CD14-positive monocyte (primary cell): ENCODE data around the gene FBXL13. TPM values are rescaled to one million over a fixed set of nuclear protein-coding genes. Genes with fewer than 3 reads are reported as not detected.

Source experiments
- DNase-seq, 3 donors: peaks; one replicate each; pipeline ENCODE4 v3.0.0-alpha.2; 2011 to 2022
- H2AFZ ChIP-seq: 2 replicates; pipeline ENCODE4 v1.6.0; 2012; ENCODE audit warnings: mild to moderate bottlenecking, low read depth, low read length, inconsistent platforms; ENCODE audit not compliant: insufficient read depth, poor library complexity, severe bottlenecking
- H3K27ac ChIP-seq, 2 donors: 1 replicate in 1 of 2; 2 replicates in 1 of 2; pipeline ENCODE4 v1.5.1; 2012 to 2013; ENCODE audit warnings: low read length in 2 of 2, control low read depth in 1 of 2, inconsistent platforms in 1 of 2, low read depth in 1 of 2, mild to moderate bottlenecking in 1 of 2
- H3K27me3 ChIP-seq, 2 donors: one replicate each; pipeline versions ENCODE4 v1.6.0 to v1.6.1; 2011 to 2013; ENCODE audit warnings: low read length in 2 of 2; ENCODE audit not compliant: control insufficient read depth in 2 of 2, insufficient read depth in 2 of 2
- H3K36me3 ChIP-seq, 2 donors: replicated peaks in 1 of 2; 1 replicate in 1 of 2; 2 replicates in 1 of 2; pipeline versions ENCODE4 v1.5.1 to v1.6.1; 2012 to 2013; ENCODE audit warnings: low read length in 2 of 2, control low read depth in 1 of 2, inconsistent platforms in 1 of 2, mild to moderate bottlenecking in 1 of 2; ENCODE audit not compliant: insufficient read depth in 2 of 2, control insufficient read depth in 1 of 2
- H3K4me1 ChIP-seq, 2 donors: 1 replicate in 1 of 2; 2 replicates in 1 of 2; pipeline versions ENCODE4 v1.5.1 to v1.6.1; 2012 to 2013; ENCODE audit warnings: low read length in 2 of 2, control low read depth in 1 of 2, inconsistent platforms in 1 of 2, mild to moderate bottlenecking in 1 of 2, moderate library complexity in 1 of 2; ENCODE audit not compliant: insufficient read depth in 2 of 2, control insufficient read depth in 1 of 2
- H3K4me2 ChIP-seq: replicated peaks from 2 replicates; pipeline ENCODE3; 2012; ENCODE audit warnings: low read length, moderate library complexity, mild to moderate bottlenecking; ENCODE audit not compliant: poor library complexity, severe bottlenecking; ENCODE audit errors: extremely low read depth
- H3K4me3 ChIP-seq, 3 experiments: fragments of 200-600 bp in 1 of 3; sonication (generic) in 1 of 3; replicated peaks in 1 of 3; 1 replicate in 2 of 3; 2 replicates in 1 of 3; pipeline ENCODE4 v1.5.1; 2011 to 2013; ENCODE audit warnings: low read length in 3 of 3, mild to moderate bottlenecking in 3 of 3, control low read depth in 2 of 3, low read depth in 2 of 3, inconsistent platforms in 1 of 3, moderate library complexity in 1 of 3
- H3K79me2 ChIP-seq: 2 replicates; pipeline ENCODE4 v1.6.0; 2012; ENCODE audit warnings: mild to moderate bottlenecking, control low read depth, inconsistent platforms, low read length, moderate library complexity; ENCODE audit not compliant: insufficient read depth
- H3K9ac ChIP-seq: 2 replicates; pipeline ENCODE4 v1.6.0; 2017; ENCODE audit warnings: low read length, mild to moderate bottlenecking; ENCODE audit not compliant: insufficient read depth, poor library complexity, severe bottlenecking
- H3K9me3 ChIP-seq, 2 donors: replicated peaks in 1 of 2; 1 replicate in 1 of 2; 2 replicates in 1 of 2; pipeline versions ENCODE4 v1.5.1 to v1.6.1; 2012 to 2013; ENCODE audit warnings: low read length in 2 of 2, control low read depth in 1 of 2; ENCODE audit not compliant: control insufficient read depth in 1 of 2, insufficient read depth in 1 of 2
- H4K20me1 ChIP-seq: 2 replicates; pipeline ENCODE4 v1.6.0; 2012; ENCODE audit warnings: mild to moderate bottlenecking, low read length, control low read depth, moderate library complexity; ENCODE audit not compliant: insufficient read depth
- H3K27ac Mint-ChIP-seq, 7 donors: one replicate each; pipeline ENCODE4 v1.8.0; 2020; ENCODE audit warnings: mild to moderate bottlenecking in 7 of 7, mixed read lengths in 7 of 7, moderate library complexity in 6 of 7, inconsistent platforms in 2 of 7
- H3K27me3 Mint-ChIP-seq, 3 donors: one replicate each; pipeline ENCODE4 v1.8.0; 2021 to 2022; ENCODE audit warnings: low read depth in 3 of 3, mild to moderate bottlenecking in 3 of 3, mixed read lengths in 3 of 3, moderate library complexity in 3 of 3, inconsistent platforms in 1 of 3
- H3K36me3 Mint-ChIP-seq, 2 donors: one replicate each; pipeline ENCODE4 v1.8.0; 2020; ENCODE audit warnings: mixed read lengths in 2 of 2, inconsistent platforms in 1 of 2, mild to moderate bottlenecking in 1 of 2
- H3K4me1 Mint-ChIP-seq: one replicate; pipeline ENCODE4 v1.8.0; 2020; ENCODE audit warnings: mild to moderate bottlenecking, mixed read lengths
- H3K4me3 Mint-ChIP-seq, 2 donors: one replicate each; pipeline ENCODE4 v1.8.0; 2020; ENCODE audit warnings: mild to moderate bottlenecking in 2 of 2, mixed read lengths in 2 of 2, moderate library complexity in 1 of 2
- H3K9me3 Mint-ChIP-seq, 7 donors: one replicate each; pipeline ENCODE4 v1.8.0; 2020 to 2022; ENCODE audit warnings: mixed read lengths in 7 of 7, mild to moderate bottlenecking in 6 of 7, moderate library complexity in 6 of 7, inconsistent platforms in 2 of 7
- WGBS: methylation state at CpG from one replicate; pipeline ENCODE4 v1.1.5; 2013; ENCODE audit warnings: missing lambda C conversion rate; ENCODE audit not compliant: insufficient coverage; 5-methylcytosine and 5-hydroxymethylcytosine counted together
- intact Hi-C, 2 donors: fragments of 100-400 bp; cut with micrococcal nuclease; formaldehyde crosslinking; loops; one replicate each; pipeline versions ENCODE4 v1.15.0 to v1.15.1; 2023
- polyA plus RNA-seq, 3 donors: library from polyadenylated mRNA; depleted of rRNA in 1 of 3; unstranded in 2 of 3; stranded (reverse) in 1 of 3; fragments of 300-500 nt in 2 of 3; fragments of >200 nt in 1 of 3; fragmentation: Illumina TruSeq in 2 of 3; gene quantifications; 1 replicate in 2 of 3; 2 replicates in 1 of 3; pipeline ENCODE4 v1.2.3, GENCODE V29; 2012 to 2021
- TF ChIP-seq, protein P1 (sequence below): fragments of 200-600 bp; IDR thresholded peaks from one replicate; pipeline ENCODE4 v1.8.0; 2022; ENCODE audit warnings: antibody characterized with exemption, mild to moderate bottlenecking

The FBXL13 gene
- polyA plus RNA-seq, 3 donors: 0.05 TPM; not detected in 2

DNA sequence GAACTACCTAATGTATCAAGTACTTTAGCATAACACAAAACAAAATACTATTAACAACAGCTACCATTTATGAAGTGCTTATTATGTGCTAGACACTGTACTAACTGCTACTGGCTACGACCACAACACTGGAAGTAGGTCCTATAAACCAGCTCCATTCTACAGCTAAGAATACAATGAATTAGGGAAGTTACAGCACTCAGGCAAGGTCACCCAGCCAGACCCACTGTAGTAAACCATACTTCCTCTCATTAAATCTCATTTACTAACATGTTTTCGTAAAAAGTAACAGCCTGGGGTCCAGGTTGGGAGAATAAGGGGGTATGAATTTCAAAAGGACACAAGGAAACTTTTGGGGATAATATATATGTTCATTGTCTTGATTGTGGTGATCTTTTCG, 48.9 kb upstream of the FBXL13 start:
- intact Hi-C loops: no loop called here
- Mint-ChIP-seq H3K27ac (no peak overlapping the region), H3K27me3 (no peaks in the 10 kb centered on the region), H3K4me1 (peaks cover 2% of the 10 kb centered on the region), H3K9me3 (no peaks in the 10 kb centered on the region), H3K4me3 (no peak overlapping the region), H3K36me3 (peaks cover 46 to 55% of the 10 kb centered on the region in 2 donors)
- Histone ChIP-seq H4K20me1 (no peaks in the 10 kb centered on the region), H3K4me1 (peaks cover 0 to 3% of the 10 kb centered on the region in 2 donors), H3K9me3 (no peaks in the 10 kb centered on the region), H2AFZ (no peak overlapping the region), H3K36me3 (peaks cover 34 to 58% of the 10 kb centered on the region in 2 donors), H3K27me3 (no peaks in the 10 kb centered on the region), H3K4me2 (no peak overlapping the region), H3K9ac (no peak overlapping the region), H3K27ac (peak overlapping the region in 1 of 2 donors; percentile 16), H3K79me2 (no peaks in the 10 kb centered on the region), H3K4me3 (no peak overlapping the region)
- WGBS: 40% methylated on average over 1 of the region's 3 CpGs
- TF ChIP-seq, protein P1, sequence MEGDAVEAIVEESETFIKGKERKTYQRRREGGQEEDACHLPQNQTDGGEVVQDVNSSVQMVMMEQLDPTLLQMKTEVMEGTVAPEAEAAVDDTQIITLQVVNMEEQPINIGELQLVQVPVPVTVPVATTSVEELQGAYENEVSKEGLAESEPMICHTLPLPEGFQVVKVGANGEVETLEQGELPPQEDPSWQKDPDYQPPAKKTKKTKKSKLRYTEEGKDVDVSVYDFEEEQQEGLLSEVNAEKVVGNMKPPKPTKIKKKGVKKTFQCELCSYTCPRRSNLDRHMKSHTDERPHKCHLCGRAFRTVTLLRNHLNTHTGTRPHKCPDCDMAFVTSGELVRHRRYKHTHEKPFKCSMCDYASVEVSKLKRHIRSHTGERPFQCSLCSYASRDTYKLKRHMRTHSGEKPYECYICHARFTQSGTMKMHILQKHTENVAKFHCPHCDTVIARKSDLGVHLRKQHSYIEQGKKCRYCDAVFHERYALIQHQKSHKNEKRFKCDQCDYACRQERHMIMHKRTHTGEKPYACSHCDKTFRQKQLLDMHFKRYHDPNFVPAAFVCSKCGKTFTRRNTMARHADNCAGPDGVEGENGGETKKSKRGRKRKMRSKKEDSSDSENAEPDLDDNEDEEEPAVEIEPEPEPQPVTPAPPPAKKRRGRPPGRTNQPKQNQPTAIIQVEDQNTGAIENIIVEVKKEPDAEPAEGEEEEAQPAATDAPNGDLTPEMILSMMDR: no peak
- no peak for DNase-seq

DNA sequence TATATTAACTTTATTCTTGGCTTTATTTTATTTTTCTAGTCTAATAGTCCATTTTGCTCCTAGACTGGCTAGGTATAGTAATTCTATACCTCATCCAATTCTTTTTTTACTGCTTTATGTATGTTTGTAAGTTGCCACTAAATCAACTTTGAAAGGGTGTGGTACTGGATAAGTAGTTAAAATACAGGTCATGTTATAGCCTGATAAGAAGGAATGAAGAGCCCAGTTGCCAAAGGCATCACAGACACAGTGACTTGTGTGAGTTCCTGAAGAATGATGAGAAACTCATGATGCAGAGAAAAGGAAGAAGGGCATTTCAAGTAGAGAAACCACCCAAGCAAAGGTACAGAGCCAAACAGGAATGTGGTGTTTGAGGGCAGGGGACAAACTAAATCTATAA, 47.0 kb upstream of the FBXL13 start:
- Mint-ChIP-seq H3K4me3 (no peak overlapping the region), H3K9me3 (no peaks in the 10 kb centered on the region), H3K4me1 (peaks cover 2% of the 10 kb centered on the region), H3K27ac (peak overlapping the region in 1 of 7 donors; percentile 68), H3K27me3 (no peaks in the 10 kb centered on the region), H3K36me3 (peaks cover 32 to 42% of the 10 kb centered on the region in 2 donors)
- Histone ChIP-seq H3K9ac (no peak overlapping the region), H3K4me1 (peaks cover 0 to 3% of the 10 kb centered on the region in 2 donors), H3K36me3 (peaks cover 34 to 51% of the 10 kb centered on the region in 2 donors), H3K79me2 (no peaks in the 10 kb centered on the region), H3K27ac (no peak overlapping the region), H3K4me3 (no peak overlapping the region), H3K27me3 (no peaks in the 10 kb centered on the region), H4K20me1 (no peaks in the 10 kb centered on the region), H3K4me2 (no peak overlapping the region), H3K9me3 (no peaks in the 10 kb centered on the region), H2AFZ (no peak overlapping the region)
- DNase-seq: no peak
- intact Hi-C loops: no loop called here
- TF ChIP-seq, protein P1: no peak
